ENCODE results near the gene LPAR5. TPM values are rescaled to one million over a fixed set of nuclear protein-coding genes. Genes with fewer than 3 reads are reported as not detected.

Gene LPAR5
- total RNA-seq, 2 donors from 2014 or later, result 3.1 to 4.5 TPM

GRCh38 chr12:6573001-6573400 lies 62.8 kb downstream of the LPAR5 start:
- Mint-ChIP-seq H3K9me3 (no peaks in the 10 kb centered on the region), H3K27ac (peak overlapping the region; percentile 30), H3K27me3 (no peaks in the 10 kb centered on the region), H3K36me3 (ENCODE audit: low read depth) (peaks cover 96% of the 10 kb centered on the region), H3K4me3 (no peak overlapping the region), H3K4me1 (peaks cover 22% of the 10 kb centered on the region)
- no peak for ATAC-seq (replicated peaks)

- H3K36me3 Mint-ChIP-seq (ENCODE audit: low read depth), result peaks cover 96% of the 10 kb centered on the region
- no peaks in the 10 kb centered on the region for H3K27me3 Mint-ChIP-seq
- H3K4me1 Mint-ChIP-seq, result peaks cover 29% of the 10 kb centered on the region
- H3K27ac Mint-ChIP-seq, result no peak overlapping the region
- peak overlapping the region; percentile 94 for H3K4me3 Mint-ChIP-seq
- ATAC-seq (replicated peaks), result no peak
- H3K9me3 Mint-ChIP-seq, result no peaks in the 10 kb centered on the region
These were observed 65.4 kb downstream of the LPAR5 start for GRCh38 chr12:6570264-6570887.

DNA sequence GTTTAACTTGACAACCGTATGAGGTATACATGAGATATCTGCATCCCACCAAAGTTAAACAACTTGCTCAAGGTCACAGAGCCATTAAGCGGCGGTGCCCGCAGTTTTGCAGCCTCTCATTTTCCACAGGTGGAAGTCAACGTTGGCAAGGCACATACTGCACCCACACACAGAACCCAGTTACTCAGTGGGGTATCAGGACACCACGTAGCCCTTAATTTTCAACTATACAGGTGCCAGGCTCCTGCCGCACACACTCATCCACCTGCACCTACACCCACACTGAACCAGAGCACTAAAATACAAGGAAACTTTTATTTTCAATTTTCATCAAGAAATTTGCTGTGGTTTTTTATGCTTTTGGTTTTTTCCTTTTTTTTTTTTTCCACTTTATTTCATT lies 66.0 kb downstream of the LPAR5 start:
- no peak for ATAC-seq (replicated peaks)
- H3K9me3 Mint-ChIP-seq, result no peaks in the 10 kb centered on the region
- H3K4me1 Mint-ChIP-seq, result peaks cover 28% of the 10 kb centered on the region
- H3K27ac Mint-ChIP-seq, result no peak overlapping the region
- H3K4me3 Mint-ChIP-seq, result peak overlapping the region; percentile 94
- H3K36me3 Mint-ChIP-seq (ENCODE audit: low read depth), result peaks cover 96% of the 10 kb centered on the region
- no peaks in the 10 kb centered on the region for H3K27me3 Mint-ChIP-seq

GRCh38 chr12:6569312-6569711 lies 66.4 kb downstream of the LPAR5 start:
- Mint-ChIP-seq H3K4me3 (peak overlapping the region; percentile 94), H3K27me3 (no peaks in the 10 kb centered on the region), H3K27ac (no peak overlapping the region), H3K9me3 (no peaks in the 10 kb centered on the region), H3K36me3 (ENCODE audit: low read depth) (peaks cover 96% of the 10 kb centered on the region), H3K4me1 (peaks cover 26% of the 10 kb centered on the region)
- ATAC-seq (replicated peaks), result no peak

Other genes starting within 250 kb of the LPAR5 start
- gene CD27, start 191.0 kb downstream of the LPAR5 start, total RNA-seq, result 10 to 100 TPM; 21.1 to 42.1 TPM
- gene TAPBPL, start 183.9 kb downstream of the LPAR5 start, total RNA-seq, result 10 to 100 TPM; 24.1 to 28.2 TPM
- gene VAMP1, start 165.3 kb downstream of the LPAR5 start, total RNA-seq, result 10 to 100 TPM; 19.9 to 81.8 TPM
- gene MRPL51, start 142.7 kb downstream of the LPAR5 start, total RNA-seq, result 100 to 1,000 TPM; 262 to 317 TPM
- 100 to 1,000 TPM; 167 to 176 TPM for gene NCAPD2, start 141.9 kb downstream of the LPAR5 start, total RNA-seq
- gene GAPDH, start 101.4 kb downstream of the LPAR5 start, total RNA-seq, result 1,000 to 10,000 TPM; 7,000 to 9,788 TPM
- gene IFFO1, start 79.9 kb downstream of the LPAR5 start, total RNA-seq, result 10 to 100 TPM in 1 of 2 donors, 1 to 10 TPM in 1; 8.0 to 13.0 TPM
- gene NOP2, start 67.7 kb downstream of the LPAR5 start, total RNA-seq, result 100 to 1,000 TPM in 1 of 2 donors, 10 to 100 TPM in 1; 61.6 to 133 TPM
- 100 to 1,000 TPM; 267 to 285 TPM for gene CHD4, start 28.6 kb downstream of the LPAR5 start, total RNA-seq
- gene ACRBP, start 11.5 kb upstream of the LPAR5 start, total RNA-seq, result 1 to 10 TPM in 1 of 2 donors, under 1 TPM in 1; 0.78 to 2.6 TPM
- gene ING4, start 27.2 kb upstream of the LPAR5 start, total RNA-seq, result 10 to 100 TPM; 13.4 to 25.6 TPM
- gene ZNF384, start 53.4 kb upstream of the LPAR5 start, total RNA-seq, result 10 to 100 TPM; 80.6 to 88.7 TPM
- 1 to 10 TPM in 1 of 2 donors, under 1 TPM in 1; 0.41 to 1.4 TPM for gene PIANP, start 64.9 kb upstream of the LPAR5 start, total RNA-seq
- 10 to 100 TPM; 36.5 to 38.7 TPM for gene COPS7A, start 88.1 kb upstream of the LPAR5 start, total RNA-seq
- gene MLF2, start 117.2 kb upstream of the LPAR5 start, total RNA-seq, result 100 to 1,000 TPM; 132 to 279 TPM
- 100 to 1,000 TPM in 1 of 2 donors, 10 to 100 TPM in 1; 71.3 to 161 TPM for gene PTMS, start 130.4 kb upstream of the LPAR5 start, total RNA-seq
- 100 to 1,000 TPM in 1 of 2 donors, 10 to 100 TPM in 1; 45.6 to 206 TPM for gene LAG3, start 136.6 kb upstream of the LPAR5 start, total RNA-seq
- 100 to 1,000 TPM; 224 to 261 TPM for gene CD4, start 153.6 kb upstream of the LPAR5 start, total RNA-seq
- under 1 TPM; 0.15 to 0.37 TPM for gene GPR162, start 185.9 kb upstream of the LPAR5 start, total RNA-seq
- 1 to 10 TPM in 1 of 2 donors, not detected in 1; 1.1 TPM for gene P3H3, start 192.4 kb upstream of the LPAR5 start, total RNA-seq
- under 1 TPM in 1 of 2 donors, not detected in 1; 0.66 TPM for gene GNB3, start 205.0 kb upstream of the LPAR5 start, total RNA-seq
- gene CDCA3, start 215.3 kb upstream of the LPAR5 start, total RNA-seq, result 100 to 1,000 TPM in 1 of 2 donors, 10 to 100 TPM in 1; 86.9 to 104 TPM
- gene USP5, start 216.2 kb upstream of the LPAR5 start, total RNA-seq, result 100 to 1,000 TPM in 1 of 2 donors, 10 to 100 TPM in 1; 83.4 to 149 TPM
- gene TPI1, start 231.6 kb upstream of the LPAR5 start, total RNA-seq, result 1,000 to 10,000 TPM; 1,893 to 2,116 TPM
- 1 to 10 TPM; 2.2 to 2.4 TPM for gene SPSB2, start 237.3 kb upstream of the LPAR5 start, total RNA-seq